ENCODE measurements around the gene BATF2. TPM values are rescaled to one million over a fixed set of nuclear protein-coding genes. Genes with fewer than 3 reads are reported as not detected.

Gene BATF2
- total and polyA plus RNA-seq, 9 of the 15 experiments (the other 6 are each of a cell fraction or from before 2014, with no cell fraction given), result 1.7 to 8.9 (median 6.4) TPM

DNA sequence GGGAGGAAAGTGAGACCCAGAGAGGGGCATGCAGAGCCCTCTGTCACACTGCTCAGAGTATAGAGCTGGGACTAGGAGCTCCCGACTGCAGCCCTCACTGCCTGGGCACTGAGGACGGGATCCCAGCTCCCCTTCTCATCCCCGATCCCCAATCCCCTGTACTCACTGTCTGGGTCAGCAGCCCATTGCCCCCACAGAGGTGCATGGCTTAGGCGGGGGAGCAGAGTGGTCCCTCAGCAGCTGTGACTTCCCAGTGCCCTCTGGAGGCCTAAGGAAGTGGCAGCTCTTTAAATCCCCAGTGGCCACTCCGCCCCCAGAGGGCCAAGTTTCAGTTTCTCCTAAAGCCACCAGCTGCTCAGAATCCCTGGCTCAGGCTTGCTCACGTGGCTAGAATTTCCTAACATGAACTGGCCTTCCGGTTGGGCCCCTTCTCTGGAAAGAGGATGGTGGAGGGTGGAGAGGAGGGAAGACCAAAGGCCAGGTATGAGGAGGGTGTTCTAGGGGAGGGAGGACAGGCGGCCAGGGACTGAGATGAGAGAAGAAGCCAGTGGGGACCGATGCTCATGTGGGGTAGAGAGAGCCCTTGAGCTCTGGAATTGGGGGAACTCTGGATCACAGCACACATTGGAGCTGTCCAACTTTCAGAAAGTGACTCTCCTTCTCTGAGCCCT lies at the start of gene BATF2 (continued):
- TF ChIP-seq SP2 (IDR thresholded peaks at IDR 0.05; ENCODE audit: extremely low read depth, low read depth, low read length, poor library complexity, severe bottlenecking), result no peak
- 0 out of 2 replicates have a peak, but pooled peaks have one; percentile 11 for TF ChIP-seq BCOR (IDR thresholded peaks at IDR 0.05)
- TF ChIP-seq ZBTB7A (IDR thresholded peaks at IDR 0.05; ENCODE audit: borderline replicate concordance, control insufficient read depth, low read depth, low read length), result peak; percentile 91
- TF ChIP-seq IRF2 (CRISPR knock-in tag; IDR thresholded peaks at IDR 0.05), result no peak
- TF ChIP-seq ATF7 (IDR thresholded peaks at IDR 0.05), result no peak; the same call in none of the 2 replicates
- TF ChIP-seq MCM2 (IDR thresholded peaks at IDR 0.05; ENCODE audit: low read depth), result no peak
- no peak for TF ChIP-seq ZNF184 (CRISPR knock-in tag; IDR thresholded peaks at IDR 0.05)
- 0 out of 2 replicates have a peak, but pooled peaks have one; percentile 51 for TF ChIP-seq ZNF232 (CRISPR knock-in tag; IDR thresholded peaks at IDR 0.05)
- TF ChIP-seq SIN3A (IDR thresholded peaks at IDR 0.05; ENCODE audit: borderline replicate concordance in 2 of 2, control insufficient read depth in 1 of 2, low read depth in 2 of 2, low read length in 2 of 2), result peak; percentile 77 to 97; a peak in 3 of 4 replicates
- TF ChIP-seq, protein P1, sequence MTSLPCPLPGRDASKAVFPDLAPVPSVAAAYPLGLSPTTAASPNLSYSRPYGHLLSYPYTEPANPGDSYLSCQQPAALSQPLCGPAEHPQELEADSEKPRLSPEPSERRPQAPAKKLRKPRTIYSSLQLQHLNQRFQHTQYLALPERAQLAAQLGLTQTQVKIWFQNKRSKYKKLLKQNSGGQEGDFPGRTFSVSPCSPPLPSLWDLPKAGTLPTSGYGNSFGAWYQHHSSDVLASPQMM (CRISPR knock-in tag; IDR thresholded peaks at IDR 0.05), result no peak
- TF ChIP-seq TGIF2 (CRISPR knock-in tag; IDR thresholded peaks at IDR 0.05), result no peak
- TF ChIP-seq, protein P2, sequence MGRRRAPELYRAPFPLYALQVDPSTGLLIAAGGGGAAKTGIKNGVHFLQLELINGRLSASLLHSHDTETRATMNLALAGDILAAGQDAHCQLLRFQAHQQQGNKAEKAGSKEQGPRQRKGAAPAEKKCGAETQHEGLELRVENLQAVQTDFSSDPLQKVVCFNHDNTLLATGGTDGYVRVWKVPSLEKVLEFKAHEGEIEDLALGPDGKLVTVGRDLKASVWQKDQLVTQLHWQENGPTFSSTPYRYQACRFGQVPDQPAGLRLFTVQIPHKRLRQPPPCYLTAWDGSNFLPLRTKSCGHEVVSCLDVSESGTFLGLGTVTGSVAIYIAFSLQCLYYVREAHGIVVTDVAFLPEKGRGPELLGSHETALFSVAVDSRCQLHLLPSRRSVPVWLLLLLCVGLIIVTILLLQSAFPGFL (CRISPR knock-in tag; IDR thresholded peaks at IDR 0.05), result no peak
- TF ChIP-seq YBX1 (IDR thresholded peaks at IDR 0.05), result no peak
- TF ChIP-seq TCF3 (CRISPR knock-in tag; IDR thresholded peaks at IDR 0.05), result peak; percentile 27; the same call in 1 of the 2 replicates
- TF ChIP-seq PYGO2 (tag; IDR thresholded peaks at IDR 0.05), result no peak
- peak; percentile 40 for TF ChIP-seq NEUROD1 (IDR thresholded peaks at IDR 0.05; ENCODE audit: borderline replicate concordance, low read depth, low read length, partially characterized antibody)
- peak; percentile 58 for TF ChIP-seq TOE1 (IDR thresholded peaks at IDR 0.05; ENCODE audit: borderline replicate concordance)
- TF ChIP-seq TOE1 (CRISPR knock-in tag; IDR thresholded peaks at IDR 0.05; ENCODE audit: borderline replicate concordance, low read depth), result no peak
- no peak for TF ChIP-seq XRCC5 (IDR thresholded peaks at IDR 0.05; ENCODE audit: low read depth, low read length)
- TF ChIP-seq, protein P3, sequence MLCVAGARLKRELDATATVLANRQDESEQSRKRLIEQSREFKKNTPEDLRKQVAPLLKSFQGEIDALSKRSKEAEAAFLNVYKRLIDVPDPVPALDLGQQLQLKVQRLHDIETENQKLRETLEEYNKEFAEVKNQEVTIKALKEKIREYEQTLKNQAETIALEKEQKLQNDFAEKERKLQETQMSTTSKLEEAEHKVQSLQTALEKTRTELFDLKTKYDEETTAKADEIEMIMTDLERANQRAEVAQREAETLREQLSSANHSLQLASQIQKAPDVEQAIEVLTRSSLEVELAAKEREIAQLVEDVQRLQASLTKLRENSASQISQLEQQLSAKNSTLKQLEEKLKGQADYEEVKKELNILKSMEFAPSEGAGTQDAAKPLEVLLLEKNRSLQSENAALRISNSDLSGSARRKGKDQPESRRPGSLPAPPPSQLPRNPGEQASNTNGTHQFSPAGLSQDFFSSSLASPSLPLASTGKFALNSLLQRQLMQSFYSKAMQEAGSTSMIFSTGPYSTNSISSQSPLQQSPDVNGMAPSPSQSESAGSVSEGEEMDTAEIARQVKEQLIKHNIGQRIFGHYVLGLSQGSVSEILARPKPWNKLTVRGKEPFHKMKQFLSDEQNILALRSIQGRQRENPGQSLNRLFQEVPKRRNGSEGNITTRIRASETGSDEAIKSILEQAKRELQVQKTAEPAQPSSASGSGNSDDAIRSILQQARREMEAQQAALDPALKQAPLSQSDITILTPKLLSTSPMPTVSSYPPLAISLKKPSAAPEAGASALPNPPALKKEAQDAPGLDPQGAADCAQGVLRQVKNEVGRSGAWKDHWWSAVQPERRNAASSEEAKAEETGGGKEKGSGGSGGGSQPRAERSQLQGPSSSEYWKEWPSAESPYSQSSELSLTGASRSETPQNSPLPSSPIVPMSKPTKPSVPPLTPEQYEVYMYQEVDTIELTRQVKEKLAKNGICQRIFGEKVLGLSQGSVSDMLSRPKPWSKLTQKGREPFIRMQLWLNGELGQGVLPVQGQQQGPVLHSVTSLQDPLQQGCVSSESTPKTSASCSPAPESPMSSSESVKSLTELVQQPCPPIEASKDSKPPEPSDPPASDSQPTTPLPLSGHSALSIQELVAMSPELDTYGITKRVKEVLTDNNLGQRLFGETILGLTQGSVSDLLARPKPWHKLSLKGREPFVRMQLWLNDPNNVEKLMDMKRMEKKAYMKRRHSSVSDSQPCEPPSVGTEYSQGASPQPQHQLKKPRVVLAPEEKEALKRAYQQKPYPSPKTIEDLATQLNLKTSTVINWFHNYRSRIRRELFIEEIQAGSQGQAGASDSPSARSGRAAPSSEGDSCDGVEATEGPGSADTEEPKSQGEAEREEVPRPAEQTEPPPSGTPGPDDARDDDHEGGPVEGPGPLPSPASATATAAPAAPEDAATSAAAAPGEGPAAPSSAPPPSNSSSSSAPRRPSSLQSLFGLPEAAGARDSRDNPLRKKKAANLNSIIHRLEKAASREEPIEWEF (CRISPR knock-in tag; IDR thresholded peaks at IDR 0.05), result no peak
- no peak for TF ChIP-seq ZNF174 (CRISPR knock-in tag; IDR thresholded peaks at IDR 0.05)
- no peak for TF ChIP-seq TAL1 (IDR thresholded peaks at IDR 0.05)
